ENCODE measurements around the gene RYR2.

DNA sequence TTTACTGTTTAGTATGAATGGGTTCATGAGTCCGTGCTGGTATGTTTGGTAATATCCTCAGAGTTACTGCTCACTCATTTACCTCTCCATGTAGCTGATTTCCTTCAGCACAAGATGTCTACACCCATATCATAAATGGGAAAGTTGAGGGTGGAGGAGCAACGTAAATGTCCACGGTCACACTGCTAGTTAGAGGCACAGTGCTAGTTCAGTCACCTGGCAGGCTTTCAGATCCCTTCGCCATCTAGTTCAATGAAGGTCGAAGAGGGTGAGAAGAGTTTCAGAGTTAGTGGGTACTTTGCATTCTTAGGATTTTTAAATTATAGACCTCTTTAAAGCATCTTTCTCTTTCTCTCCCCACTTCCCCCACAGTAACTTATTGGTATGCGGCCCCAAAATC lies 630.0 kb downstream of the RYR2 start:
- TF ChIP-seq, protein P1, sequence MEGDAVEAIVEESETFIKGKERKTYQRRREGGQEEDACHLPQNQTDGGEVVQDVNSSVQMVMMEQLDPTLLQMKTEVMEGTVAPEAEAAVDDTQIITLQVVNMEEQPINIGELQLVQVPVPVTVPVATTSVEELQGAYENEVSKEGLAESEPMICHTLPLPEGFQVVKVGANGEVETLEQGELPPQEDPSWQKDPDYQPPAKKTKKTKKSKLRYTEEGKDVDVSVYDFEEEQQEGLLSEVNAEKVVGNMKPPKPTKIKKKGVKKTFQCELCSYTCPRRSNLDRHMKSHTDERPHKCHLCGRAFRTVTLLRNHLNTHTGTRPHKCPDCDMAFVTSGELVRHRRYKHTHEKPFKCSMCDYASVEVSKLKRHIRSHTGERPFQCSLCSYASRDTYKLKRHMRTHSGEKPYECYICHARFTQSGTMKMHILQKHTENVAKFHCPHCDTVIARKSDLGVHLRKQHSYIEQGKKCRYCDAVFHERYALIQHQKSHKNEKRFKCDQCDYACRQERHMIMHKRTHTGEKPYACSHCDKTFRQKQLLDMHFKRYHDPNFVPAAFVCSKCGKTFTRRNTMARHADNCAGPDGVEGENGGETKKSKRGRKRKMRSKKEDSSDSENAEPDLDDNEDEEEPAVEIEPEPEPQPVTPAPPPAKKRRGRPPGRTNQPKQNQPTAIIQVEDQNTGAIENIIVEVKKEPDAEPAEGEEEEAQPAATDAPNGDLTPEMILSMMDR (IDR thresholded peaks at IDR 0.05; ENCODE audit: low read depth, low read length) = no peak
- TF ChIP-seq EZH2phosphoT487 (IDR thresholded peaks at IDR 0.05; ENCODE audit: low read depth) = no peak

All from OCI-LY3 (cell line).